Naive B cell (primary cell): ENCODE results near the gene CAMTA1. TPM values are rescaled to one million over a fixed set of nuclear protein-coding genes. Genes with fewer than 3 reads are reported as not detected.

Experiments
- ATAC-seq, 2 donors: fragments of 150-1000 bp; cut with Tn5 transposase; 2 replicates each; pipeline ENCODE4 v1.10.0; 2021; ENCODE audit warnings: low read depth in 2 of 2, mild to moderate bottlenecking in 2 of 2, moderate library complexity in 2 of 2
- DNase-seq: peaks from one replicate; pipeline ENCODE4 v3.0.0; 2022
- H3K27ac Mint-ChIP-seq, 6 donors: one replicate each; pipeline ENCODE4 v1.8.0; 2020 to 2022; ENCODE audit warnings: mild to moderate bottlenecking in 6 of 6, mixed read lengths in 6 of 6, moderate library complexity in 5 of 6, inconsistent platforms in 2 of 6
- H3K27me3 Mint-ChIP-seq, 3 donors: one replicate each; pipeline ENCODE4 v1.8.0; 2021 to 2022; ENCODE audit warnings: mixed read lengths in 3 of 3, mild to moderate bottlenecking in 1 of 3
- H3K36me3 Mint-ChIP-seq, 2 donors: one replicate each; pipeline ENCODE4 v1.8.0; 2020 to 2022; ENCODE audit warnings: mixed read lengths in 2 of 2, inconsistent platforms in 1 of 2, mild to moderate bottlenecking in 1 of 2
- H3K4me1 Mint-ChIP-seq, 3 donors: one replicate each; pipeline ENCODE4 v1.8.0; 2020 to 2022; ENCODE audit warnings: mixed read lengths in 3 of 3, inconsistent platforms in 1 of 3, mild to moderate bottlenecking in 1 of 3, moderate library complexity in 1 of 3
- H3K4me3 Mint-ChIP-seq, 8 donors: one replicate each; pipeline ENCODE4 v1.8.0; 2020 to 2022; ENCODE audit warnings: mild to moderate bottlenecking in 8 of 8, mixed read lengths in 8 of 8, moderate library complexity in 8 of 8, inconsistent platforms in 2 of 8
- H3K9me3 Mint-ChIP-seq, 7 donors: one replicate each; pipeline ENCODE4 v1.8.0; 2020 to 2022; ENCODE audit warnings: mixed read lengths in 7 of 7, mild to moderate bottlenecking in 5 of 7, inconsistent platforms in 2 of 7, moderate library complexity in 1 of 7
- polyA plus RNA-seq, 6 donors: library from polyadenylated mRNA; unstranded; fragments of 300-500 nt; fragmentation: Illumina TruSeq; gene quantifications; one replicate each; pipeline ENCODE4 v1.2.3, GENCODE V29; 2021; ENCODE audit warnings: low read depth in 6 of 6

Gene CAMTA1
- polyA plus RNA-seq, 6 donors from 2014 or later: 75.4 to 140 (median 88.8) TPM

DNA sequence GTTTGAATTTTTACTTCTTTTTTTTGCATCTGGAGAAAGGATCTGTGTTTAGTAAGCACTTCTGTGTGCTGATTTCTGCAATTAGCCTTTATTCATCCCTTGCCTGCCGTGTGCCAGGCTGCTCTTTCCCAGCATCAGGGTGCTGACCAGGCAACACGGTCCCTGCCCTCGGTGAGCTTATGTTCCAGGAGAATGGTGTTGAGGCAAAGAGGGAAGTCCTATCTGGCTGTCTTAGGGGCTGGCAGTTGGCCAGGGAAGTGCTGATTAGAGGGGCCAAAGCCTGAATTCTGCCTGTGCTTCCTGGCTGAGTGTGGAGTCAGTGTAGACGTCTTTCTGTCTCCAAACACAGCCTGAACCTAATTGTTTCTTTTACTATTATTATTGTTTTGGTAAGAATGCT lies 187.1 kb downstream of the CAMTA1 start:
- H3K9me3 Mint-ChIP-seq: peaks cover 0 to 8% (median 4%) of the 10 kb centered on the region in 7 donors
- H3K4me3 Mint-ChIP-seq: peak overlapping the region in 1 of 8 donors; percentile 49
- H3K27me3 Mint-ChIP-seq: peaks cover 26 to 44% (median 41%) of the 10 kb centered on the region in 3 donors
- peaks cover 0 to 3% (median 1%) of the 10 kb centered on the region in 3 donors for H3K4me1 Mint-ChIP-seq
- no peak overlapping the region for H3K27ac Mint-ChIP-seq
- H3K36me3 Mint-ChIP-seq: peaks cover 0 to 10% of the 10 kb centered on the region in 2 donors
- DNase-seq: no peak
- ATAC-seq: no peak

DNA sequence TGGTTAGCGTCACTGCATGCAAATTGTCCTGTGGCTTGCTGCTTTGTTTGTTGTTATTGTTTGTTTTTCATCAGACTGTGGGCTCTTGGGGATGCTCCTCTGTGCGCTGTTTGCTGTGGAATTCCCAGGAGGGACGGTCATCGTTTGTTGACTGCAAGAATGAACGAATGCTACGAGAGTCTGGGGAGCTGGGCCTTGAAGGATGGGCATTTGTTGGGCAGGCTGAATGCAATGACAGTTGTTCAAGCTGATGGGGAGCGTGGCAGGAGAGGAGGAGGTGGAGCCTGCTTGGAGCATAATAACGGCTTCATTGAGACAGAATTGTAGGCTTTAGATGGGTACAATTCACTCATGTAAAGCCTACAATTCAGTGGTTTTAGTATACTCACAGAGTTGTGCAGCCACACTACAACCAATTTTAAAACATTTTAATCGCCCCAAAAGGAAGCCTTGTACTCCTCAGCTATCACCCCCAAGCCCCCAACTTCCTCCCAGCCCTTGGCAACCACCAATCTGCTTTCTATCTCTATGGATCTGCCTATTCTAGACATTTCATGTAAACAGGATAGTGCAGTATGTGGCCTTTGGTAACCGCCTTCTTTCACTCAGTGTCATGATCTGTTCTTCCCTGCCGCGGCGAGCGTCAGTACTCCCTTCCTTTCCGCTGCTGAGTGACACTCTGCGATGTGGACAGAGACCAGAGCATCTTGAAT lies 190.2 kb downstream of the CAMTA1 start:
- H3K4me3 Mint-ChIP-seq: no peak overlapping the region
- no peak for ATAC-seq
- peaks cover 0 to 10% of the 10 kb centered on the region in 2 donors for H3K36me3 Mint-ChIP-seq
- no peak overlapping the region for H3K27ac Mint-ChIP-seq
- H3K9me3 Mint-ChIP-seq: peaks cover 0 to 11% (median 7%) of the 10 kb centered on the region in 7 donors
- H3K27me3 Mint-ChIP-seq: peaks cover 9 to 16% (median 15%) of the 10 kb centered on the region in 3 donors
- no peaks in the 10 kb centered on the region for H3K4me1 Mint-ChIP-seq
- no peak for DNase-seq

DNA sequence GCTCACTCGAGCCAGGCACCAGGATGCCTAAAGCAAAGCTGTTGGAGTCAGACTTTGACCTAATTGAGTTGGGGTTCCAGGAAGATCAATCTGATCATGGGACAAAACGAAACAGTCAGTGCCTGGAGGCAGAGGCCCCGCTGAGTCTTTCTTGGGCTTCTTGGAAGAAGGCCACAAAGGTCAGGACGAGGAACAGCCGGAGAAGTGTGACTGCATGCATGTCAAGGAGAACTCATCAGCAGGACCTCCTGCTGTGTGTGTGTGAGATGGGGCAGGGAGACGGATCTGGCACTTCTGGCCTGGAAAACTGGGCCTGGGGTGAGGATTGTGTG lies 190.8 kb downstream of the CAMTA1 start:
- H3K4me1 Mint-ChIP-seq: no peaks in the 10 kb centered on the region
- ATAC-seq (no peak), DNase-seq (no peak)
- H3K27me3 Mint-ChIP-seq: peaks cover 9 to 15% (median 13%) of the 10 kb centered on the region in 3 donors
- no peak overlapping the region for H3K4me3 Mint-ChIP-seq
- no peak overlapping the region for H3K27ac Mint-ChIP-seq
- peaks cover 3 to 14% (median 7%) of the 10 kb centered on the region in 7 donors for H3K9me3 Mint-ChIP-seq
- H3K36me3 Mint-ChIP-seq: peaks cover 0 to 10% of the 10 kb centered on the region in 2 donors

DNA sequence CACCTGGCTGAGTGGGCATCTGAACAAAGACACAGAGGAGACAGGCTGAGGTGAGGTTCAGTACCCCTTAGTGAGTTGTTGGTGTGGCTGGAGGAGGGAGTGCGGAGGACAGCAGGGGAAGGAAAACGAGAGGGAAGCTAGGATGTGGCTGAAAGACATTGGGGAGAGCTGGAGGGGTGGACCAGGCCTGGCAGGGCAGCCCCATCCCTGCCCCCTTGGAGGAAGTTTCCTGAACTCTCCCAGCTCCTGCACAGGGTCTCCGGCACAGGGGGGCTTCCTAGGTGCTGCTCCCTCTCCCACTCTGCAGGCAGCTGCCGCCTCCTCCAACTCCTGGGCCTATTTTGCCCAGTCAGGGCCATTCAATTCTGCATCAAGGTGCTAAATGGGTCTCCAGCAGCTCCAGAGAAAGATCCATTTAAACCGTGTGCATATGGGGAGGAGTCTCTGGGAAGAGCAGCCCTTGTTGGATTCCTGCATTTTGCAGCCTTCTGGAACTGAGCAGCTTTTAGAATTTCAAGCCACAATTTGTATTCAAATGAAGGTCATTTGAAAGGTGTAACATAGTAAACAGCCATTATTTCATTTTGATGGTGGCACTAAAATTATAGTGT lies 193.9 kb downstream of the CAMTA1 start:
- peaks cover 3 to 17% (median 8%) of the 10 kb centered on the region in 3 donors for H3K27me3 Mint-ChIP-seq
- no peak overlapping the region for H3K4me3 Mint-ChIP-seq
- ATAC-seq: no peak
- peaks cover 0 to 10% of the 10 kb centered on the region in 2 donors for H3K36me3 Mint-ChIP-seq
- no peak for DNase-seq
- H3K4me1 Mint-ChIP-seq: no peaks in the 10 kb centered on the region
- H3K27ac Mint-ChIP-seq: peak overlapping the region in 1 of 6 donors; percentile 52
- peaks cover 3 to 16% (median 7%) of the 10 kb centered on the region in 7 donors for H3K9me3 Mint-ChIP-seq

DNA sequence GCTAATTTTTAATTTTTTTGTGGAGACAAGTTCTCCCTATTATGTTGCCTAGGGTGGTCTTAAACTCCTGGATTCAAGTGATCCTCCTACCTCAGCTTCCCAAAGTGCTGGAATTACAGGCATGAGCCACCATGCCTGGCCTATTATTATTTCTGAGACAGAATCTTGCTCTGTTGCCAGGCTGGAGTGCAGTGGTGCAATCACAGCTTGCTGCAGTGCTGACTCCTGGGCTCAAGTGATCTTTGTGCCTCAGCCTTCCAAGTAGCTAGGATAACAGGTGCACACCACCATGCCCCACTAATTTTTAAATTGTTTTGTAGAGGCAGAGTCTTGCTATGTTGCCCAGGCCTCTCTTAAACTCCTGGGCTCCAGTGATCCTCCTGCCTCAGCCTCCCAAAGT lies 196.3 kb downstream of the CAMTA1 start:
- Mint-ChIP-seq H3K4me3 (no peak overlapping the region), H3K27me3 (peaks cover 0 to 19% (median 7%) of the 10 kb centered on the region in 3 donors), H3K36me3 (peaks cover 0 to 1% of the 10 kb centered on the region in 2 donors), H3K27ac (no peak overlapping the region), H3K4me1 (no peaks in the 10 kb centered on the region), H3K9me3 (peaks cover 0 to 13% (median 4%) of the 10 kb centered on the region in 7 donors)
- DNase-seq: no peak
- ATAC-seq: no peak

DNA sequence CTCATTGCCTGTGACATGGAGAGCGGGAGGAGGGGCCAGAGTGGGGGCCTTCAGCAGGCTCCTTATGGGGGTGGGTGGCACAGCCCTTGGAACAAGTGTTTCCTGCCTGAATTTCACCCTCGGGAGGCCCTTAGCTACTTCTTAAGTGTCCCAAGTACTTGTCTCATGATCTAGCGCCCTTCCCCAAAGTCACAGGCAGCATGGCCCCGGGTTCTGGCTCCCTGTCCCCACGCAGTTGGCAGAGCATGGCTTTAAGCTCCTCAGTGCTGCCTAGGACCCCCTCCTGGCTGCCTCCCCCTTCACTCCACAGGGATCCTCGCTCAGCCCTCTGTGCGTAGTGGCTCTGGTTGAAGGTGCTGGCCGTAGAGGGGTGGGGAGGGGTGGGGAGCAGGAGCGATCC lies 197.2 kb downstream of the CAMTA1 start:
- DNase-seq: no peak
- no peaks in the 10 kb centered on the region for H3K4me1 Mint-ChIP-seq
- ATAC-seq: no peak
- peaks cover 0 to 19% (median 7%) of the 10 kb centered on the region in 3 donors for H3K27me3 Mint-ChIP-seq
- no peaks in the 10 kb centered on the region for H3K36me3 Mint-ChIP-seq
- peaks cover 0 to 9% (median 4%) of the 10 kb centered on the region in 7 donors for H3K9me3 Mint-ChIP-seq
- no peak overlapping the region for H3K27ac Mint-ChIP-seq
- H3K4me3 Mint-ChIP-seq: no peak overlapping the region

DNA sequence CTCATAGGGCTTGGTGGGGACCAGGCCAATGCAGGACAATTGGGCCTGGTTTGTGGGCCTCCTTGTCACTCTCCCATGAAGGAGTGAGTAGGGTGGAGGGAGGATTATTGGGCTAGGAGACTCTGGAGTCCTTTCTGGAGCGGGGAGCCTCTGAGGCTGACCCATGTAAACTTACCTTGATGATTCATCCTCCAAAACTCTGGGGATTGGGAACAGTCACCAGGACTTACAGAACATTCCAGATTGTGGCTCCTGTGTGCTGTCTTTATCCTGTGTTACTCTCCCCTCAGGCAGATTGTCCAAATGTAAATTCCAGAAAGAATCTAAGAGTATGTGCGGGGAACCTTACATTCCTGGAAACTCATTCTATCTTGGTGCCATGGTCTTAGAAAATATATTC lies 197.6 kb downstream of the CAMTA1 start:
- H3K27ac Mint-ChIP-seq: no peak overlapping the region
- DNase-seq (no peak), ATAC-seq (no peak)
- no peak overlapping the region for H3K4me3 Mint-ChIP-seq
- peaks cover 0 to 23% (median 10%) of the 10 kb centered on the region in 3 donors for H3K27me3 Mint-ChIP-seq
- H3K9me3 Mint-ChIP-seq: peaks cover 0 to 9% (median 4%) of the 10 kb centered on the region in 7 donors
- no peaks in the 10 kb centered on the region for H3K4me1 Mint-ChIP-seq
- H3K36me3 Mint-ChIP-seq: no peaks in the 10 kb centered on the region

DNA sequence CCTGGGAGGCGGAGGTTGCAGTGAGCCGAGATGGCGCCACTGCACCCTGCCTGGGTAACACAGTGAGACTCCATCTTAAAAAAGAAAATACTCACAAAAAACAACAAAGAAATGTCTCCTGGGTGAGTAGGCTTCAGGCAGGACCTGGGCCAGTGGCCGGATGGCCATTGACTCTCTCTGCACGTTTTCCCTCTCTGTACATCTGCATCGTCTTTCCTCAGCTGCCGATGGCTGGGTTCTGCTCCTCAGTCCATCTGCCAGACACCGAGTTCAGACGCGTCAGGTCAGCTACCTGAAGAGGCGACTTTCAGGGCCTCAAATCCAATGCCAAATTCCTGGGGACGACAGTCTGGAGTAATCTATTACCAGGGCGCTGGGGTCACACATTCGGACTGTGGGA lies 199.3 kb downstream of the CAMTA1 start:
- H3K27ac Mint-ChIP-seq: no peak overlapping the region
- peaks cover 0 to 30% (median 15%) of the 10 kb centered on the region in 3 donors for H3K27me3 Mint-ChIP-seq
- no peaks in the 10 kb centered on the region for H3K36me3 Mint-ChIP-seq
- ATAC-seq (no peak), DNase-seq (no peak)
- no peak overlapping the region for H3K4me3 Mint-ChIP-seq
- no peaks in the 10 kb centered on the region for H3K4me1 Mint-ChIP-seq
- H3K9me3 Mint-ChIP-seq: peaks cover 0 to 10% (median 4%) of the 10 kb centered on the region in 7 donors

DNA sequence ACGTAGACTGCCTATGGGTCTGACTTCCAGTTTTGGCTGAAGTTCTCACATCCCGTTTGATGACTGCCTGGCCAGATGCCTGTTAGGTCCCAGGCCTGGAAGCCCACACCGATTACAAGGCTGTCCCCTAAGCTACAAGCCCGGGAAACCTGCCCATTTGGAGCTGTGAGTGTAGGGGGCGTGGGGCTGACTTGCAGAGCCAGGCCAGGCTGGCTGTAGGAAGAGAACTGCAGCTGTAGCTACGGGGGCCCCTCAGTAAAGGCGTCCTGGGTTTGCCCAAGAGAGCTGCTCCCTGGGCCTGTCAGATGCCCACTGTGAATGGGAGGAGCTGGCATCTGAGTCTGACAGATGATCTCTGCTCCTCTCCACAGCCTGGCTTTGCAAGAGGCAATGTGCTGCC lies 199.7 kb downstream of the CAMTA1 start:
- ATAC-seq (no peak), DNase-seq (no peak)
- no peak overlapping the region for H3K4me3 Mint-ChIP-seq
- peaks cover 0 to 14% (median 4%) of the 10 kb centered on the region in 7 donors for H3K9me3 Mint-ChIP-seq
- H3K4me1 Mint-ChIP-seq: no peaks in the 10 kb centered on the region
- H3K27me3 Mint-ChIP-seq: peaks cover 0 to 35% (median 15%) of the 10 kb centered on the region in 3 donors
- no peak overlapping the region for H3K27ac Mint-ChIP-seq
- no peaks in the 10 kb centered on the region for H3K36me3 Mint-ChIP-seq

DNA sequence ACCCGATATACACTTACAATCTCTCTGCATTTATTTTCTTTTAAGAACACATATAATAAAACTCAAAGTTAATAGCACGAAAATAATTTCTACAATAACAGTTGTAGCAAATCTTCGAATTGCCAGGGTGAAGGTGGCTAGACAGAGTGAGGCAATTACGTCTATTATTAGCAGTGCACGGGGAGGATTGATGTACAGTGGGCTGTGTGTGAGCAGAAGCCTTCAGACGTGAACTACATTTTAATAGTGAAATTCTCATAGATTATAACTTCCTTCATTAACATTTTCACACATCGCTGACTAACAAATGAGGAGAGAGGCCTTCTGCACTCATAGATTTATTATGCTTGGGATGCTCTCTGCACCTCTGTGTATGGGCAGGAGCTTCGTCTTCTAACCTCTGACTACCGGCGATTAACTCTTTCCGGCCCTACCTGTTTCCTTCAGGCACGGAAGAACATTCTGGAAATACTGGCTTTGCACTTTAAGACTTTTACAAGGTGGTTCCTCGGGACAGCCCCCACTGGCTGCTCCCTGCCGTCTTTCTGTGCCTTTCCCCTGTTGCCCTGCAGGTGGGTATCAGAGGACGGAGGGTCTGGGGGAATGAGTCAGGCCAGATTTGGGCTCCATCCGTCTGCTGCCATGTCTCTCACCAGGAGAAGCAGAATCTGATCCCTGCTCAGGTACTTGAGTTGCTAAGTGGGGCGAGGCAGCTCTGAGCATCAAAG lies 200.5 kb downstream of the CAMTA1 start:
- no peak overlapping the region for H3K27ac Mint-ChIP-seq
- DNase-seq (no peak), ATAC-seq (no peak)
- H3K4me3 Mint-ChIP-seq: no peak overlapping the region
- peaks cover 4 to 42% (median 15%) of the 10 kb centered on the region in 3 donors for H3K27me3 Mint-ChIP-seq
- H3K9me3 Mint-ChIP-seq: peaks cover 0 to 16% (median 3%) of the 10 kb centered on the region in 7 donors
- no peaks in the 10 kb centered on the region for H3K4me1 Mint-ChIP-seq
- H3K36me3 Mint-ChIP-seq: no peaks in the 10 kb centered on the region

DNA sequence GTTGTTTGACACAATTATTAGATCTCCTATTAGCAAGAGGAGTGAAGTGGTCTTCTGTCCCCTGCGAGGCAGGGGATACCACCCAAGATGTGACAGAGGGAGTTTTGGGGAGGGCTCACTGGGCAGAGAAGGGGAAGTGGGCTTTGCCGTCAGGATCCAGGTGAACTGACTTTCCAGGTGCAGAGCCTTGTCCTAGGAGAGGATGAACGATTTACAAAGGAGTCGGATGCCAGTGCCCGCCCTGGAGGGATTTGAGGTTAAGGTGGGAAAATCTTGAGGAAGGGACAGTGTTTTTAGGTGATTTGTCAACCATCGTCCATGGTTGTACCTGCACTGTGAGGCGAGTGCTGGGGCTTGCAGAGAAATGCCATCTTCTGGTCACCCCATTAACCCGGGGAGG lies 201.0 kb downstream of the CAMTA1 start:
- ATAC-seq (no peak), DNase-seq (no peak)
- no peak overlapping the region for H3K4me3 Mint-ChIP-seq
- peaks cover 0 to 15% (median 3%) of the 10 kb centered on the region in 7 donors for H3K9me3 Mint-ChIP-seq
- no peak overlapping the region for H3K27ac Mint-ChIP-seq
- no peaks in the 10 kb centered on the region for H3K4me1 Mint-ChIP-seq
- H3K27me3 Mint-ChIP-seq: peaks cover 6 to 45% (median 15%) of the 10 kb centered on the region in 3 donors
- H3K36me3 Mint-ChIP-seq: no peaks in the 10 kb centered on the region

DNA sequence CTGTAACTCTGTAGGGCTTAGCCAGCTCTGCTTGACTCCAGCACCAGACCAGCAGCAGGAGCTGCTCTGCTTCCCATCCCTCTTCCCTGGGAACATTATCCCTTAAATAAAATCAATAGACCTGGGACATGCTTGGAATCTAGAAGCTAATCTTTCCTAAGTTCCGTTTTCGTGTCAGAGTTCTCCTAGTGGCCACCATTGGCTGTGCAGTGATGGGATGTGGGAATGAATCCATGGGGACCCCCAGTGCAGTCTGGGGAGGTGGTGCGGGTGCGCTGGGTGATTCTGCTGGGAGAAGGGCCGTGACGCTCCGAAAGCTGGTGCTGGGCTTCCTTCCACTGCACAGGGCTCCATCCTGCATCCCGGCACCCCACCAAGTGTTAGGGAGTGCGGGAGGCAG lies 202.7 kb downstream of the CAMTA1 start:
- Mint-ChIP-seq H3K4me1 (no peaks in the 10 kb centered on the region), H3K9me3 (peaks cover 0 to 15% (median 4%) of the 10 kb centered on the region in 7 donors), H3K4me3 (no peak overlapping the region), H3K27ac (no peak overlapping the region), H3K27me3 (peaks cover 6 to 45% (median 15%) of the 10 kb centered on the region in 3 donors), H3K36me3 (no peaks in the 10 kb centered on the region)
- no peak for DNase-seq
- no peak for ATAC-seq

DNA sequence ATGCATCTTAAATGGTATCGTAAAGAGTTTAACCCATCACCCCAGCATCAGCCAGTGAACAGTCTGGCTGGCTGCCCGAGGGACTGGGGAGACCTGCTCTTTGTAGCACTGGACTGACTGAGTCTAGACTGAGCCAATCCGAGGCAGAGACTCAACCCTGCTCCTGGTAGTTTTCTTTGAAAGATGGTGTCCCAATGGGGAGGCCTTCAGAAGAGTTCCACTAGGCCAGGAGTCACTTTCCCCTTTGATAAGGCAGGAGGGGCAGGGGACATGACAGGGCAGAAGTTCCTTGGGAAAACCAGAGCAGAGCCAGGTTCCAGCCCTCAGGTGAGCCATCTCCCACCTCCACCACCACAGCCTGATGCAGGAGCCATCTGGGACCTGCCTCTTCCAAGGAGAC lies 203.5 kb downstream of the CAMTA1 start:
- H3K4me1 Mint-ChIP-seq: no peaks in the 10 kb centered on the region
- DNase-seq (no peak), ATAC-seq (no peak)
- H3K27ac Mint-ChIP-seq: no peak overlapping the region
- no peak overlapping the region for H3K4me3 Mint-ChIP-seq
- peaks cover 6 to 36% (median 15%) of the 10 kb centered on the region in 3 donors for H3K27me3 Mint-ChIP-seq
- H3K36me3 Mint-ChIP-seq: no peaks in the 10 kb centered on the region
- peaks cover 3 to 16% (median 5%) of the 10 kb centered on the region in 7 donors for H3K9me3 Mint-ChIP-seq
